Uterus (tissue), 2 donors: Measurements from ENCODE around the gene EIPR1.

Experiments used
- POLR2A ChIP-seq, 2 donors: fragments of 450-650 bp; IDR thresholded peaks; one replicate each; pipeline ENCODE4 v1.6.1; 2016; ENCODE audit warnings: antibody characterized with exemption in 2 of 2, mild to moderate bottlenecking in 1 of 2, moderate library complexity in 1 of 2
- TF ChIP-seq, protein P1 (sequence below), 4 experiments: fragments of 200-600 bp in 2 of 4; fragments of 450-650 bp in 2 of 4; sonication (generic) in 2 of 4; IDR thresholded peaks; one replicate each; pipeline ENCODE4 v1.5.1; 2016 to 2019; ENCODE audit warnings: antibody characterized with exemption in 4 of 4, mild to moderate bottlenecking in 2 of 4, moderate library complexity in 1 of 4

GRCh38 chr2:3418766-3419404 is 41.3 kb upstream of the EIPR1 start:
- TF ChIP-seq, protein P1, sequence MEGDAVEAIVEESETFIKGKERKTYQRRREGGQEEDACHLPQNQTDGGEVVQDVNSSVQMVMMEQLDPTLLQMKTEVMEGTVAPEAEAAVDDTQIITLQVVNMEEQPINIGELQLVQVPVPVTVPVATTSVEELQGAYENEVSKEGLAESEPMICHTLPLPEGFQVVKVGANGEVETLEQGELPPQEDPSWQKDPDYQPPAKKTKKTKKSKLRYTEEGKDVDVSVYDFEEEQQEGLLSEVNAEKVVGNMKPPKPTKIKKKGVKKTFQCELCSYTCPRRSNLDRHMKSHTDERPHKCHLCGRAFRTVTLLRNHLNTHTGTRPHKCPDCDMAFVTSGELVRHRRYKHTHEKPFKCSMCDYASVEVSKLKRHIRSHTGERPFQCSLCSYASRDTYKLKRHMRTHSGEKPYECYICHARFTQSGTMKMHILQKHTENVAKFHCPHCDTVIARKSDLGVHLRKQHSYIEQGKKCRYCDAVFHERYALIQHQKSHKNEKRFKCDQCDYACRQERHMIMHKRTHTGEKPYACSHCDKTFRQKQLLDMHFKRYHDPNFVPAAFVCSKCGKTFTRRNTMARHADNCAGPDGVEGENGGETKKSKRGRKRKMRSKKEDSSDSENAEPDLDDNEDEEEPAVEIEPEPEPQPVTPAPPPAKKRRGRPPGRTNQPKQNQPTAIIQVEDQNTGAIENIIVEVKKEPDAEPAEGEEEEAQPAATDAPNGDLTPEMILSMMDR (IDR thresholded peaks at IDR 0.05) = no peak
- no peak for TF ChIP-seq POLR2A (IDR thresholded peaks at IDR 0.05)
